HepG2 (cell line): ENCODE measurements around the gene SKI. TPM values are rescaled to one million over a fixed set of nuclear protein-coding genes. Genes with fewer than 3 reads are reported as not detected.

Experiments used
- CBX1 ChIP-seq: IDR thresholded peaks from one replicate; pipeline ENCODE4 v1.6.1; 2016; ENCODE audit warnings: antibody characterized with exemption, low read depth
- CCDC6 ChIP-seq: sonication (generic); formaldehyde crosslinking; IDR thresholded peaks from 2 replicates; pipeline ENCODE4 v1.8.1; 2022; ENCODE audit warnings: mild to moderate bottlenecking, missing genetic modification reagents, moderate library complexity
- DMTF1 ChIP-seq: sonication (generic); formaldehyde crosslinking; IDR thresholded peaks from 2 replicates; pipeline ENCODE4 v1.4.0; 2020; ENCODE audit warnings: mild to moderate bottlenecking, missing genetic modification reagents
- EP300 ChIP-seq, 3 experiments: sonication (generic) in 1 of 3; formaldehyde crosslinking in 1 of 3; IDR thresholded peaks; 2 replicates each; pipeline versions ENCODE4 v1.5.1 to v1.6.1; 2011 to 2020; ENCODE audit warnings: low read depth in 2 of 3, low read length in 2 of 3, borderline replicate concordance in 1 of 3, improper control_type of control experiment in 1 of 3, mild to moderate bottlenecking in 1 of 3, missing genetic modification reagents in 1 of 3, moderate library complexity in 1 of 3
- GLI4 ChIP-seq: sonication (generic); formaldehyde crosslinking; IDR thresholded peaks from 2 replicates; pipeline ENCODE4 v1.5.1; 2020; ENCODE audit warnings: missing genetic modification reagents, mild to moderate bottlenecking, moderate library complexity, borderline replicate concordance
- IRX3 ChIP-seq: sonication (generic); formaldehyde crosslinking; IDR thresholded peaks from 2 replicates; pipeline ENCODE4 v1.8.1; 2023; ENCODE audit warnings: mild to moderate bottlenecking, low read depth, missing genetic modification reagents, borderline replicate concordance
- SP5 ChIP-seq: IDR thresholded peaks from 2 replicates; pipeline ENCODE4 v1.6.1; 2016; ENCODE audit warnings: low read depth, borderline replicate concordance
- ZBTB21 ChIP-seq: sonication (generic); formaldehyde crosslinking; IDR thresholded peaks from 2 replicates; pipeline ENCODE4 v1.4.0; 2020; ENCODE audit warnings: missing genetic modification reagents
- ZNF230 ChIP-seq: sonication (generic); formaldehyde crosslinking; IDR thresholded peaks from 2 replicates; pipeline ENCODE4 v1.4.0; 2020; ENCODE audit warnings: mild to moderate bottlenecking, missing genetic modification reagents
- ZNF264 ChIP-seq: sonication (generic); formaldehyde crosslinking; IDR thresholded peaks from 2 replicates; pipeline ENCODE4 v1.4.0; 2020; ENCODE audit warnings: missing genetic modification reagents
- ZNF790 ChIP-seq: sonication (generic); formaldehyde crosslinking; IDR thresholded peaks from 2 replicates; pipeline ENCODE4 v1.8.0; 2022; ENCODE audit warnings: missing genetic modification reagents, mild to moderate bottlenecking, borderline replicate concordance
- polyA plus RNA-seq, 8 experiments: library from polyadenylated mRNA; depleted of rRNA in 3 of 8; stranded (reverse) in 7 of 8; unstranded in 1 of 8; fragments of >200 nt; fragmentation: Illumina TruSeq in 4 of 8; extraction: Trizol in 4 of 8; gene quantifications; 2 replicates each; pipeline versions ENCODE4 v1.2.1 to v1.2.3, GENCODE V29; 2011 to 2016; ENCODE audit warnings: low read depth in 4 of 8, missing spikeins in 1 of 8, mixed read lengths in 1 of 8; ENCODE audit not compliant: insufficient read depth in 1 of 8
- total RNA-seq, 5 experiments: library from RNA; depleted of rRNA; stranded (reverse); fragments of >200 nt; fragmentation: Illumina TruSeq; extraction: Trizol; gene quantifications; 2 replicates each; pipeline ENCODE4 v1.2.3, GENCODE V29; 2016; ENCODE audit warnings: low read depth in 1 of 5
- TF ChIP-seq, protein P1 (sequence below): sonication (generic); formaldehyde crosslinking; IDR thresholded peaks from 2 replicates; pipeline ENCODE4 v1.5.0; 2020; ENCODE audit warnings: mild to moderate bottlenecking, missing genetic modification reagents, borderline replicate concordance
- TF ChIP-seq, protein P2 (sequence below): fragments of 450-650 bp; IDR thresholded peaks from 2 replicates; pipeline ENCODE4 v1.6.1; 2017; ENCODE audit warnings: mild to moderate bottlenecking

Gene SKI
- total and polyA plus RNA-seq, 2 of the 13 experiments (the other 11 are each of a cell fraction or from before 2014, with no cell fraction given) = 4.7 to 6.9 TPM

- TF ChIP-seq, protein P1, sequence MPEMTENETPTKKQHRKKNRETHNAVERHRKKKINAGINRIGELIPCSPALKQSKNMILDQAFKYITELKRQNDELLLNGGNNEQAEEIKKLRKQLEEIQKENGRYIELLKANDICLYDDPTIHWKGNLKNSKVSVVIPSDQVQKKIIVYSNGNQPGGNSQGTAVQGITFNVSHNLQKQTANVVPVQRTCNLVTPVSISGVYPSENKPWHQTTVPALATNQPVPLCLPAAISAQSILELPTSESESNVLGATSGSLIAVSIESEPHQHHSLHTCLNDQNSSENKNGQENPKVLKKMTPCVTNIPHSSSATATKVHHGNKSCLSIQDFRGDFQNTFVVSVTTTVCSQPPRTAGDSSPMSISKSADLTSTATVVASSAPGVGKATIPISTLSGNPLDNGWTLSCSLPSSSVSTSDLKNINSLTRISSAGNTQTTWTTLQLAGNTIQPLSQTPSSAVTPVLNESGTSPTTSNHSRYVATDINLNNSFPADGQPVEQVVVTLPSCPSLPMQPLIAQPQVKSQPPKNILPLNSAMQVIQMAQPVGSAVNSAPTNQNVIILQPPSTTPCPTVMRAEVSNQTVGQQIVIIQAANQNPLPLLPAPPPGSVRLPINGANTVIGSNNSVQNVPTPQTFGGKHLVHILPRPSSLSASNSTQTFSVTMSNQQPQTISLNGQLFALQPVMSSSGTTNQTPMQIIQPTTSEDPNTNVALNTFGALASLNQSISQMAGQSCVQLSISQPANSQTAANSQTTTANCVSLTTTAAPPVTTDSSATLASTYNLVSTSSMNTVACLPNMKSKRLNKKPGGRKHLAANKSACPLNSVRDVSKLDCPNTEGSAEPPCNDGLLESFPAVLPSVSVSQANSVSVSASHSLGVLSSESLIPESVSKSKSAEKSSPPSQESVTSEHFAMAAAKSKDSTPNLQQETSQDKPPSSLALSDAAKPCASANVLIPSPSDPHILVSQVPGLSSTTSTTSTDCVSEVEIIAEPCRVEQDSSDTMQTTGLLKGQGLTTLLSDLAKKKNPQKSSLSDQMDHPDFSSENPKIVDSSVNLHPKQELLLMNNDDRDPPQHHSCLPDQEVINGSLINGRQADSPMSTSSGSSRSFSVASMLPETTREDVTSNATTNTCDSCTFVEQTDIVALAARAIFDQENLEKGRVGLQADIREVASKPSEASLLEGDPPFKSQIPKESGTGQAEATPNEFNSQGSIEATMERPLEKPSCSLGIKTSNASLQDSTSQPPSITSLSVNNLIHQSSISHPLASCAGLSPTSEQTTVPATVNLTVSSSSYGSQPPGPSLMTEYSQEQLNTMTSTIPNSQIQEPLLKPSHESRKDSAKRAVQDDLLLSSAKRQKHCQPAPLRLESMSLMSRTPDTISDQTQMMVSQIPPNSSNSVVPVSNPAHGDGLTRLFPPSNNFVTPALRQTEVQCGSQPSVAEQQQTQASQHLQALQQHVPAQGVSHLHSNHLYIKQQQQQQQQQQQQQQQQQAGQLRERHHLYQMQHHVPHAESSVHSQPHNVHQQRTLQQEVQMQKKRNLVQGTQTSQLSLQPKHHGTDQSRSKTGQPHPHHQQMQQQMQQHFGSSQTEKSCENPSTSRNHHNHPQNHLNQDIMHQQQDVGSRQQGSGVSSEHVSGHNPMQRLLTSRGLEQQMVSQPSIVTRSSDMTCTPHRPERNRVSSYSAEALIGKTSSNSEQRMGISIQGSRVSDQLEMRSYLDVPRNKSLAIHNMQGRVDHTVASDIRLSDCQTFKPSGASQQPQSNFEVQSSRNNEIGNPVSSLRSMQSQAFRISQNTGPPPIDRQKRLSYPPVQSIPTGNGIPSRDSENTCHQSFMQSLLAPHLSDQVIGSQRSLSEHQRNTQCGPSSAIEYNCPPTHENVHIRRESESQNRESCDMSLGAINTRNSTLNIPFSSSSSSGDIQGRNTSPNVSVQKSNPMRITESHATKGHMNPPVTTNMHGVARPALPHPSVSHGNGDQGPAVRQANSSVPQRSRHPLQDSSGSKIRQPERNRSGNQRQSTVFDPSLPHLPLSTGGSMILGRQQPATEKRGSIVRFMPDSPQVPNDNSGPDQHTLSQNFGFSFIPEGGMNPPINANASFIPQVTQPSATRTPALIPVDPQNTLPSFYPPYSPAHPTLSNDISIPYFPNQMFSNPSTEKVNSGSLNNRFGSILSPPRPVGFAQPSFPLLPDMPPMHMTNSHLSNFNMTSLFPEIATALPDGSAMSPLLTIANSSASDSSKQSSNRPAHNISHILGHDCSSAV = no peak
- TF ChIP-seq, protein P2, sequence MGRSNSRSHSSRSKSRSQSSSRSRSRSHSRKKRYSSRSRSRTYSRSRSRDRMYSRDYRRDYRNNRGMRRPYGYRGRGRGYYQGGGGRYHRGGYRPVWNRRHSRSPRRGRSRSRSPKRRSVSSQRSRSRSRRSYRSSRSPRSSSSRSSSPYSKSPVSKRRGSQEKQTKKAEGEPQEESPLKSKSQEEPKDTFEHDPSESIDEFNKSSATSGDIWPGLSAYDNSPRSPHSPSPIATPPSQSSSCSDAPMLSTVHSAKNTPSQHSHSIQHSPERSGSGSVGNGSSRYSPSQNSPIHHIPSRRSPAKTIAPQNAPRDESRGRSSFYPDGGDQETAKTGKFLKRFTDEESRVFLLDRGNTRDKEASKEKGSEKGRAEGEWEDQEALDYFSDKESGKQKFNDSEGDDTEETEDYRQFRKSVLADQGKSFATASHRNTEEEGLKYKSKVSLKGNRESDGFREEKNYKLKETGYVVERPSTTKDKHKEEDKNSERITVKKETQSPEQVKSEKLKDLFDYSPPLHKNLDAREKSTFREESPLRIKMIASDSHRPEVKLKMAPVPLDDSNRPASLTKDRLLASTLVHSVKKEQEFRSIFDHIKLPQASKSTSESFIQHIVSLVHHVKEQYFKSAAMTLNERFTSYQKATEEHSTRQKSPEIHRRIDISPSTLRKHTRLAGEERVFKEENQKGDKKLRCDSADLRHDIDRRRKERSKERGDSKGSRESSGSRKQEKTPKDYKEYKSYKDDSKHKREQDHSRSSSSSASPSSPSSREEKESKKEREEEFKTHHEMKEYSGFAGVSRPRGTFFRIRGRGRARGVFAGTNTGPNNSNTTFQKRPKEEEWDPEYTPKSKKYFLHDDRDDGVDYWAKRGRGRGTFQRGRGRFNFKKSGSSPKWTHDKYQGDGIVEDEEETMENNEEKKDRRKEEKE = no peak
- TF ChIP-seq DMTF1 (CRISPR knock-in tag) = no peak
- TF ChIP-seq ZBTB21 (CRISPR knock-in tag) = no peak
- TF ChIP-seq SP5 (CRISPR knock-in tag) = peak; percentile 48; the same call in 1 of the 2 replicates
- no peak for TF ChIP-seq ZNF264 (CRISPR knock-in tag)
- TF ChIP-seq ZNF790 (CRISPR knock-in tag) = 0 out of 2 replicates have a peak, but pooled peaks have one; percentile 24
- no peak for TF ChIP-seq GLI4 (CRISPR knock-in tag)
- TF ChIP-seq IRX3 (CRISPR knock-in tag) = no peak
- peak in 1 of 2 experiments; percentile 48; a peak in 1 of 4 replicates for TF ChIP-seq EP300 (IDR thresholded peaks at IDR 0.05; ENCODE audit: low read depth in 2 of 2, low read length in 2 of 2)
- TF ChIP-seq EP300 (CRISPR knock-in tag; IDR thresholded peaks at IDR 0.05; ENCODE audit: borderline replicate concordance) = no peak
- TF ChIP-seq CBX1 = no peak
- no peak for TF ChIP-seq CCDC6
- no peak for TF ChIP-seq ZNF230 (CRISPR knock-in tag)
Measured at GRCh38 chr1:2227346-2228156, 568 bp upstream of the SKI start (continued).
